H9 (cell line): Measurements from ENCODE around the gene SLIT1. TPM values are rescaled to one million over a fixed set of nuclear protein-coding genes. Genes with fewer than 3 reads are reported as not detected.
A peak's percentile ranks its signal among the peaks of the same experiment; 100 is the strongest.

Source experiments
- DNase-seq: peaks from one replicate; pipeline ENCODE4 v3.0.0-alpha.2; 2017
- H2AFZ ChIP-seq: one replicate; pipeline ENCODE4 v1.6.1; 2013; ENCODE audit warnings: mild to moderate bottlenecking, low read length, control low read depth, moderate library complexity
- H2AK5ac ChIP-seq: 2 replicates; pipeline ENCODE4 v1.6.1; 2013; ENCODE audit warnings: low read length, control low read depth, mixed read lengths; ENCODE audit not compliant: insufficient read length
- H2BK120ac ChIP-seq: one replicate; pipeline ENCODE4 v1.6.1; 2013; ENCODE audit warnings: low read depth, mild to moderate bottlenecking, low read length, control low read depth, inconsistent platforms; ENCODE audit not compliant: poor library complexity, severe bottlenecking
- H2BK12ac ChIP-seq: 2 replicates; pipeline ENCODE4 v1.6.1; 2013; ENCODE audit warnings: low read length, control low read depth, mixed read lengths, low read depth; ENCODE audit not compliant: insufficient read length
- H2BK15ac ChIP-seq: 2 replicates; pipeline ENCODE4 v1.6.1; 2013; ENCODE audit warnings: low read depth, low read length, control low read depth
- H2BK20ac ChIP-seq: one replicate; pipeline ENCODE4 v1.6.1; 2013; ENCODE audit warnings: low read depth, mild to moderate bottlenecking, low read length, control low read depth, inconsistent platforms; ENCODE audit not compliant: poor library complexity, severe bottlenecking
- H2BK5ac ChIP-seq: 2 replicates; pipeline ENCODE4 v1.6.1; 2013; ENCODE audit warnings: low read length, control low read depth, mixed read lengths; ENCODE audit not compliant: insufficient read length
- H3K14ac ChIP-seq: 2 replicates; pipeline ENCODE4 v1.6.1; 2013; ENCODE audit warnings: low read length, control low read depth; ENCODE audit not compliant: insufficient read depth
- H3K18ac ChIP-seq: 2 replicates; pipeline ENCODE4 v1.6.1; 2013; ENCODE audit warnings: low read depth, mild to moderate bottlenecking, mixed read lengths, low read length, control low read depth; ENCODE audit not compliant: insufficient read length
- H3K23ac ChIP-seq: 2 replicates; pipeline ENCODE4 v1.6.1; 2013; ENCODE audit warnings: low read length, control low read depth, mixed read lengths, low read depth; ENCODE audit not compliant: insufficient read length
- H3K23me2 ChIP-seq: 2 replicates; pipeline ENCODE4 v1.6.1; 2013; ENCODE audit warnings: low read depth, mild to moderate bottlenecking, mixed read lengths, low read length, control low read depth; ENCODE audit not compliant: insufficient read length, poor library complexity, severe bottlenecking
- H3K27ac ChIP-seq: 2 replicates; pipeline ENCODE4 v1.5.1; 2013; ENCODE audit warnings: low read length, control low read depth, mixed read lengths, low read depth; ENCODE audit not compliant: insufficient read length
- H3K27me3 ChIP-seq: 2 replicates; pipeline ENCODE4 v1.6.1; 2013; ENCODE audit warnings: low read length, control low read depth, inconsistent platforms; ENCODE audit not compliant: insufficient read depth
- H3K4ac ChIP-seq: 2 replicates; pipeline ENCODE4 v1.6.1; 2013; ENCODE audit warnings: low read depth, mild to moderate bottlenecking, control low read depth, inconsistent platforms, low read length, moderate library complexity
- H3K4me1 ChIP-seq: 2 replicates; pipeline ENCODE4 v1.6.1; 2013; ENCODE audit warnings: low read length, control low read depth, inconsistent platforms; ENCODE audit not compliant: insufficient read depth
- H3K4me2 ChIP-seq: 2 replicates; pipeline ENCODE4 v1.6.1; 2013; ENCODE audit warnings: low read length, control low read depth, mixed read lengths; ENCODE audit not compliant: insufficient read length, insufficient read depth
- H3K56ac ChIP-seq: 2 replicates; pipeline ENCODE4 v1.6.1; 2013; ENCODE audit warnings: low read depth, mild to moderate bottlenecking, mixed read lengths, low read length, control low read depth; ENCODE audit not compliant: insufficient read length
- H3K79me1 ChIP-seq: 2 replicates; pipeline ENCODE4 v1.6.1; 2013; ENCODE audit warnings: low read depth, mild to moderate bottlenecking, moderate library complexity, low read length, control low read depth, inconsistent platforms; ENCODE audit not compliant: insufficient read depth, poor library complexity, severe bottlenecking
- H3K79me2 ChIP-seq: 2 replicates; pipeline ENCODE4 v1.6.1; 2013; ENCODE audit warnings: low read length, control low read depth, inconsistent platforms; ENCODE audit not compliant: insufficient read depth
- H3K9ac ChIP-seq: 2 replicates; pipeline ENCODE4 v1.6.1; 2013; ENCODE audit warnings: low read length, control low read depth, mixed read lengths; ENCODE audit not compliant: insufficient read length; ENCODE audit errors: extremely low read depth
- H3K9me3 ChIP-seq: one replicate; pipeline ENCODE4 v1.6.1; 2013; ENCODE audit warnings: low read depth, low read length, inconsistent platforms; ENCODE audit not compliant: control insufficient read depth
- H3T11ph ChIP-seq: one replicate; pipeline ENCODE4 v1.6.1; 2013; ENCODE audit warnings: mild to moderate bottlenecking, low read length, control low read depth, inconsistent platforms
- H4K20me1 ChIP-seq: one replicate; pipeline ENCODE4 v1.6.1; 2013; ENCODE audit not compliant: control insufficient read depth, insufficient read length, insufficient read depth
- H4K5ac ChIP-seq: 2 replicates; pipeline ENCODE4 v1.6.1; 2013; ENCODE audit warnings: low read depth, mild to moderate bottlenecking, mixed read lengths, low read length, control low read depth; ENCODE audit not compliant: insufficient read length
- H4K8ac ChIP-seq: replicated peaks from 2 replicates; pipeline ENCODE4 v1.6.1; 2013; ENCODE audit warnings: low read length, control low read depth, mixed read lengths, low read depth; ENCODE audit not compliant: insufficient read length
- H4K91ac ChIP-seq: 2 replicates; pipeline ENCODE4 v1.6.1; 2013; ENCODE audit warnings: low read depth, mild to moderate bottlenecking, moderate library complexity, mixed read lengths, low read length, control low read depth; ENCODE audit not compliant: insufficient read length
- H3K27ac Mint-ChIP-seq, 3 experiments: 2 replicates in 2 of 3; 3 replicates in 1 of 3; pipeline ENCODE4 v1.8.0; 2020 to 2021; ENCODE audit warnings: mixed read lengths in 3 of 3, mild to moderate bottlenecking in 1 of 3, moderate library complexity in 1 of 3
- H3K27me3 Mint-ChIP-seq: 2 replicates; pipeline ENCODE4 v1.8.0; 2021; ENCODE audit warnings: low read depth, mild to moderate bottlenecking, moderate library complexity, mixed read lengths
- H3K36me3 Mint-ChIP-seq, 3 experiments: 2 replicates in 2 of 3; 3 replicates in 1 of 3; pipeline ENCODE4 v1.8.0; 2020 to 2021; ENCODE audit warnings: low read depth in 3 of 3, mixed read lengths in 3 of 3; ENCODE audit not compliant: insufficient read depth in 1 of 3
- H3K4me1 Mint-ChIP-seq, 2 experiments: 2 replicates each; pipeline ENCODE4 v1.8.0; 2020; ENCODE audit warnings: mixed read lengths in 2 of 2
- H3K4me3 Mint-ChIP-seq, 2 experiments: 2 replicates in 1 of 2; 3 replicates in 1 of 2; pipeline ENCODE4 v1.8.0; 2020 to 2021; ENCODE audit warnings: mild to moderate bottlenecking in 2 of 2, mixed read lengths in 2 of 2, moderate library complexity in 1 of 2
- H3K9me3 Mint-ChIP-seq, 2 experiments: 2 replicates in 1 of 2; 3 replicates in 1 of 2; pipeline ENCODE4 v1.8.0; 2020; ENCODE audit warnings: mild to moderate bottlenecking in 2 of 2, mixed read lengths in 2 of 2, moderate library complexity in 1 of 2
- CTCF ChIP-seq: fragments of 200-600 bp; sonication (generic); conservative IDR thresholded peaks from 3 replicates; pipeline ENCODE4 v1.8.0; 2021; ENCODE audit warnings: antibody characterized with exemption, mild to moderate bottlenecking
- WGBS: extraction: QIAGEN DNeasy Blood & Tissue Kit; methylation state at CpG from one replicate; pipeline ENCODE4 v1.1.7; 2013; ENCODE audit warnings: missing lambda C conversion rate, low lambda C conversion rate, mixed read lengths; ENCODE audit not compliant: insufficient read length; ENCODE audit errors: extremely low coverage; 5-methylcytosine and 5-hydroxymethylcytosine counted together
- total RNA-seq: library from RNA; stranded (reverse); gene quantifications from 2 replicates; pipeline ENCODE4 v1.2.1, GENCODE V29; 2021

Gene SLIT1
- total RNA-seq, 1 experiment from 2014 or later: 0.57 TPM

DNA sequence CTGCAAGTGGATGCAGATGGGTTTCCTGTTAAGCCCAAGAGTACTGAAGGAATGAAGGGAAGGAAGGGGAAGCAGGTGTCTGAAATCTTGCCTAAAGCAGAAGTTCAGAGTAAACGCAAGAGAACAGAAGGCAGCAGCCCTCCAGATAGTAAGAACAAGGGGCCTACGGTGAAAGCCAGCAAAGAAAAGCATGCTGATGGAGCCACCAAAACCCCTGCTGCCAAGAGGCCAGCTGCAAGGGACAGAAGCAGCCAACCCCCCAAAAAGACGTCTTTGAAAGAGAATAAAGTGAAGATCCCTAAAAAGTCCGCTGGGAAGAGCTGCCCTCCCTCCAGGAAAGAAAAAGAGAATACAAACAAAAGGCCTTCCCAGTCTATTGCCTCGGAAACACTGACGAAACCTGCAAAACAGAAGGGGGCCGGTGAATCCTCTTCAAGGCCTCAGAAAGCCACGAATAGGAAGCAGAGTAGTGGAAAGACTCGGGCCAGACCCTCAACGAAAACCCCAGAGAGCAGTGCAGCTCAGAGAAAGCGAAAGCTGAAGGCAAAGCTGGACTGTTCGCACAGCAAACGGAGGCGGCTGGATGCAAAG, 201.1 kb downstream of the SLIT1 start:
- no peak overlapping the region for H2AK5ac ChIP-seq
- no peak overlapping the region for H2BK20ac ChIP-seq
- Mint-ChIP-seq H3K36me3 (peaks cover 20 to 26% (median 24%) of the 10 kb centered on the region in 3 experiments; a peak in 6 of 7 replicates), H3K27me3 (no peaks in the 10 kb centered on the region), H3K27ac (peak overlapping the region; percentile 90 to 98 (median 91)), H3K4me3 (no peak overlapping the region), H3K9me3 (no peaks in the 10 kb centered on the region), H3K4me1 (peaks cover 29 to 48% of the 10 kb centered on the region in 2 experiments)
- H3K9me3 ChIP-seq: no peaks in the 10 kb centered on the region
- H3K27ac ChIP-seq: no peak overlapping the region
- TF ChIP-seq CTCF: no peak
- no peak for DNase-seq
- H2BK120ac ChIP-seq: no peak overlapping the region
- no peaks in the 10 kb centered on the region; the same call in 1 of the 2 replicates for H3K4me1 ChIP-seq
- H2BK15ac ChIP-seq: no peak overlapping the region
- H3K18ac ChIP-seq: no peak overlapping the region
- H2BK5ac ChIP-seq: no peak overlapping the region
- no peak overlapping the region for H3K4me2 ChIP-seq
- no peaks in the 10 kb centered on the region; the same call in 1 of the 2 replicates for H3K27me3 ChIP-seq
- H3T11ph ChIP-seq: no peak overlapping the region
- no peak overlapping the region for H3K14ac ChIP-seq
- H4K91ac ChIP-seq: no peak overlapping the region
- H4K8ac ChIP-seq: no peak overlapping the region
- no peak overlapping the region for H2BK12ac ChIP-seq
- no peaks in the 10 kb centered on the region for H3K23me2 ChIP-seq
- no peaks in the 10 kb centered on the region for H4K20me1 ChIP-seq
- H2AFZ ChIP-seq: no peak overlapping the region
- H3K9ac ChIP-seq: no peak overlapping the region
- no peaks in the 10 kb centered on the region for H3K79me1 ChIP-seq
- no peak overlapping the region for H4K5ac ChIP-seq
- no peak overlapping the region for H3K23ac ChIP-seq
- no peak overlapping the region for H3K4ac ChIP-seq
- no peak overlapping the region for H3K56ac ChIP-seq
- no CpG with 5 or more reads among the region's 14 CpGs for WGBS
- H3K79me2 ChIP-seq: no peaks in the 10 kb centered on the region
